RWPE1 (cell line): ENCODE measurements around the gene CCT6A.
"Not testable (repeated sequence)": the region's sequence is repeated elsewhere in the genome, so short reads cannot be mapped to it uniquely, and the experiment has no call there.

Source experiments
- CTCF ChIA-PET: fragments of 350-600 bp; sonication (Branson Sonifier 250); formaldehyde crosslinking; extraction: SDS; loops from one replicate; lab custom pipeline; 2021; lab: Yijun Ruan, JAX
- POLR2A ChIA-PET: fragments of 400-600 bp; formaldehyde crosslinking; extraction: SDS; loops from one replicate; lab custom pipeline; 2020; ENCODE audit warnings: antibody characterized with exemption; ENCODE audit not compliant: low non-redundant PET; lab: Yijun Ruan, JAX
- DNase-seq: peaks from one replicate; pipeline ENCODE4 v3.0.0; 2012; ENCODE audit warnings: low spot score
- H3K27ac ChIP-seq: fragments of 450-650 bp; 2 replicates; pipeline ENCODE4 v1.5.1; 2017
- CTCF ChIP-seq: fragments of 450-650 bp; conservative IDR thresholded peaks from 2 replicates; pipeline ENCODE4 v1.5.1; 2017; ENCODE audit warnings: low read depth, mild to moderate bottlenecking

The CCT6A gene

DNA sequence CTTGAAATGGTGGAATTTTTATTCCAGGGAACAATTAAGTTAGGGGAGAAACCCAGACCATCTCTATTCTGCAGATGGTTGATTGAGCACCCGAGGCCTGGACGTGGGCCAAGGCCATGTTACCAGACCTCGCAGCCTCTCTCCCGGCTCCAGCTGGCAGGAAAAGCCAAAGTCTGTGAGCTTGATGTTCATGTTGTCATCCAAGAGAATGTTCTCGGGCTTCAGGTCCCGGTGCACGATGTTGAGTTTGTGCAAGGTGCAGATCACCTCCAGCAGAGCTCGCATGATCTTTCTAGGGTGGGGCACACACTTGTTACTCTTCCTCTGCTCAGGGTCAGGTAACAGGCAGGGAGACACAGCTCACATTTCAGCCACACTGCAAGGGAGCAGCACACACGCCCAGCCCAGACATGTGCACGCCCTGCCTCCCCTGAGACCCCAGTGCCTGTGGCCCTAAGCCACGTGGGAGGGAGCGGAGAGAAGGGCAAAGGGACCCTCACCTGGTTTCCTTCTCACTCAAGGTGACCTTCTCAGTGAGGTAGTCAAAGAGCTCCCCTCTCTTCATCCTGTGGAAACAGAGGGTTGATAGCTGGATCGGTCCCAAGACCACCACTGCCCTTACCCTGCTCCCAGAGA, 31.7 kb downstream of the CCT6A start:
- H3K27ac ChIP-seq, result peak overlapping the region; percentile 32
- POLR2A ChIA-PET, result no interaction called here
- CTCF ChIA-PET, result interaction anchor here (0.6 to 1.4 kb wide), 3 partner anchors 10 to 16 kb away, joined by 3 to 8 read pairs (median 3); partner anchors contain the start of gene PHKG1
- no peak for TF ChIP-seq CTCF
- DNase-seq, result no peak

- ChIA-PET CTCF (no interaction called here), POLR2A (no interaction called here)
- TF ChIP-seq CTCF, result no peak
- DNase-seq, result no peak
- no peak overlapping the region for H3K27ac ChIP-seq
Observed at GRCh38 chr7:56086761-56087160, 35.2 kb downstream of the CCT6A start.

- ChIA-PET POLR2A (no interaction called here), CTCF (no interaction called here)
- DNase-seq, result no peak
- H3K27ac ChIP-seq, result no peak overlapping the region
- TF ChIP-seq CTCF, result no peak
Observed at GRCh38 chr7:56087445-56087844, 35.9 kb downstream of the CCT6A start.

- POLR2A ChIA-PET, result no interaction called here
- DNase-seq, result no peak
- TF ChIP-seq CTCF, result no peak
- H3K27ac ChIP-seq, result peak overlapping the region; percentile 77
- CTCF ChIA-PET, result interaction anchor here (0.8 to 1.5 kb wide), 2 partner anchors 17 to 128 kb away, joined by 3 to 4 read pairs; no protein-coding TSS in a partner anchor
Observed at GRCh38 chr7:56091591-56091990, 40.0 kb downstream of the CCT6A start.

DNA sequence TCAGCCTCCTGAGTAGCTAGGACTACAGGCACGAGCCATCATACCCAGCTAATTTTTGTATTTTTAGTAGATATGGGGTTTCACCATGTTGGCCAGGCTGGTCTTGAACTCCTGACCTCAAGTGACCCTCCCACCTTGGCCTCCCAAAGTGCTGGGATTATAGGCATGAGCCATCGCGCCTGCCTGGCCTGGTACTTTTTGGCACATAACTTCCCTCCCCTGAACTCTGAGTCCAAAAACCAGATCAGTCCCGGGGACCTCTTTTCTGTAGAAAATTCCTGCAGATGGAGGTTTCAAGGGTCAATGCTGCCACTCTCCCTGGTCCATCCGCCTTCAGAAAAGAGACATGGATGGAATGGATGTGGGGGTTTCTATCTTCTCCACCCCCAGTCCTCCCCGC, 40.8 kb downstream of the CCT6A start:
- ChIA-PET CTCF (interaction anchor here (0.6 to 1.5 kb wide), 6 partner anchors 9 to 499 kb away, joined by 3 to 8 read pairs (median 4); no protein-coding TSS in a partner anchor), POLR2A (interaction anchor here (1.0 kb wide), 1 partner anchor 14 kb away, joined by 3 read pairs; the partner anchor contains the start of gene CHCHD2)
- DNase-seq, result not testable (repeated sequence)
- H3K27ac ChIP-seq, result peak overlapping the region; percentile 77

DNA sequence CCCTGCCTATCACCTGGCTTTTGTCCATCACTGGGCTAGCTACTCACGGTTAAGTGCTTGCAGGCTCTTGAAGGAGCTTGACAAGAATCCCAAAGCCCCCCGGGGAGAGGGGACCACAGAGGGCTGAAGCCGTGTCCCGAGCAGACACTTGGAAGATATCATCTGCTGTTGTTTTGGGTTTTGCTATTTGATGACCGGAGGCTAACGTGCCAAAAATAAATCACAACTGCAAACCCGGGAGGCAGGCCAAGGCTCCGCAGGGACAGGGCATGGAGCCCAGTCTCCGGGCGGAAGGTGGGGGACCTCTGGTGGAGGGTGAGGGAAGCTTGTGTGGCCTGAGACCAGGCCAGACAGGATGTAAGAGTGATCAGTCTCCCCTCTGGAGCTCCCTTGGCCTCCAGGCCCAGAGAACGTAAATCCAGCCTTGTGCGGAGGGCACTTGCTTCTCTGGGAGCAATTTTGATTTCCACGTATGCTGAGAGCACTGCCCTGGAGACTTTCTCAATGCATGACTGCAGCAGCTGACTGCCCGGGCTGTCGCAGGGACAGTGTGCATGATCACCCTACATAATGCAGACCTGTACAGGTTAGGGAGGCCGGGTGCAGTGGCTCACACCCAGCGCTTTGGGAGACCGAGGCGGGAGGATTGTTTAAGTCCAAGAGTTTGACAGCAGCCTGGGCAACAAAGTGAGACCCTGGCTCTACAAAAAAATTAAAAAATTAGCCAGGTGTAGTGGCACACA, 41.4 kb downstream of the CCT6A start, which contains the start of gene PHKG1:
Gene PHKG1, minus strand, starts transcription at position 164 of the 743 bp plus-strand sequence. CDS start 4,011 bp downstream, outside the sequence.
- ChIA-PET POLR2A (interaction anchor here (1.0 kb wide), 1 partner anchor 14 kb away, joined by 3 read pairs; the partner anchor contains the start of gene CHCHD2), CTCF (interaction anchor here (0.6 to 1.5 kb wide), 9 partner anchors 10 to 499 kb away, joined by 3 to 8 read pairs (median 3); no protein-coding TSS in a partner anchor)
- H3K27ac ChIP-seq, result peak within 1 kb of the TSS; percentile 77
- peak; percentile 79 for TF ChIP-seq CTCF
- peak; percentile 66 for DNase-seq
